ENCODE measurements around the gene ZMYND8. TPM values are rescaled to one million over a fixed set of nuclear protein-coding genes. Genes with fewer than 3 reads are reported as not detected.

Gene ZMYND8
- polyA plus RNA-seq, 1 donor, result 15.2 TPM

DNA sequence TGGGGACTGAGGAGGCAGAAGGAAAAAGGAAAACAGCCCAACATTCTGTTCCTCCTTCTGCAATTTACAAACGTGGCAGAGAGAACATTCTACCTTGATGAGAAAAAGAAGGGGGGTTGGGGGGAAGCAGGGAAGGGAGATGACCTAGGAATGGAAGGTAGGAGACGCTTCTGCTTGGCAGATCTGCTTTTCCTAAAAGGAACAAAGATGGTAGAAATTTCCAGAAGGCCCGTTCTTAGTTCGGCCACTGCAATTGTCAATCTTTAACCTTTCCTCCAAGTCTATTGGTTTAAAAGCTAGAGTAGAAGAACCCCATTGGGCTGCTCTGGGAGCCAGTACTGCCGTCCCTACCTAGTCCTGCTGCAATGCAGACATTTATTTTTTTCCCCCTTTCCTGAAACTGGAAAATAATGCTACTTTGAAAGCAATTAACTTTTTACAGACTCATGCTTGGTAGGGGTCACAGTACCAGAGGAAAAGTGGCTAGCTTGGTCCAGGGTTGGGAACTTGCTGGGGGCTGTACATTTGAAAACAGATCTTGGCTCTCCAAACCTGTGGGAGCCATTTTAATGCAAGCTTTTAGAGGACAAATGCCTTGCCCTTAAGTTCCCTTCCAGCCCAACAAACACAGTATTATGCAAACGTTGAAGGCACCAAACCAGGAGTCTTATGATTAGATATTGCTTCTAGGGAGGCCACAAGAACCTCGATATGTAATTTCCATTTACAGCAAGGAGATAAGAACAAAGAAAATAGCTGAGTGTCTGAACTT is 2.6 kb downstream of the ZMYND8 start:
- DNase-seq (ENCODE audit: low read depth), result no peak

DNA sequence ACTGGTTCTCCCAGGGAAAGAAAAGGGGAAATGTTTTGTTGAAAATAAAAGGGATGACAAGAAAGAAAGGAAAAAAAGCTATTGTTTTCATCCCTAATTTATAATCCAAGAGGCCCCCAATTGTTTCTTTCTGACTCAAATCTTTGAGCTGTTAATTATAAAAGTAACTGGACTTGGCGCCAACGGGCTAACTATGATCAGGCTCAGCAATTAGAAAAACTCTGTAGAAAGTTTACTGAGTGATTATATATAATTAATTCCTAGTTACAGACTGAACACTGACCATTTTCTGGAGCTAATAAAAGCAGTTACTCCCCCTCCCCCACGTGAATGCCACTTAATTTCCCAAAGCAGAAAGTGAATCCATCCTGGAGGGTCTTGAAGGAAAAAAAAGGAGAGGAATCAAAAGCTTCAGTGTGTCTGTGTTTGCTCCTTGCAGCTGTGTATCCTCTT is 3.2 kb downstream of the ZMYND8 start:
- no peak for DNase-seq (ENCODE audit: low read depth)

DNA sequence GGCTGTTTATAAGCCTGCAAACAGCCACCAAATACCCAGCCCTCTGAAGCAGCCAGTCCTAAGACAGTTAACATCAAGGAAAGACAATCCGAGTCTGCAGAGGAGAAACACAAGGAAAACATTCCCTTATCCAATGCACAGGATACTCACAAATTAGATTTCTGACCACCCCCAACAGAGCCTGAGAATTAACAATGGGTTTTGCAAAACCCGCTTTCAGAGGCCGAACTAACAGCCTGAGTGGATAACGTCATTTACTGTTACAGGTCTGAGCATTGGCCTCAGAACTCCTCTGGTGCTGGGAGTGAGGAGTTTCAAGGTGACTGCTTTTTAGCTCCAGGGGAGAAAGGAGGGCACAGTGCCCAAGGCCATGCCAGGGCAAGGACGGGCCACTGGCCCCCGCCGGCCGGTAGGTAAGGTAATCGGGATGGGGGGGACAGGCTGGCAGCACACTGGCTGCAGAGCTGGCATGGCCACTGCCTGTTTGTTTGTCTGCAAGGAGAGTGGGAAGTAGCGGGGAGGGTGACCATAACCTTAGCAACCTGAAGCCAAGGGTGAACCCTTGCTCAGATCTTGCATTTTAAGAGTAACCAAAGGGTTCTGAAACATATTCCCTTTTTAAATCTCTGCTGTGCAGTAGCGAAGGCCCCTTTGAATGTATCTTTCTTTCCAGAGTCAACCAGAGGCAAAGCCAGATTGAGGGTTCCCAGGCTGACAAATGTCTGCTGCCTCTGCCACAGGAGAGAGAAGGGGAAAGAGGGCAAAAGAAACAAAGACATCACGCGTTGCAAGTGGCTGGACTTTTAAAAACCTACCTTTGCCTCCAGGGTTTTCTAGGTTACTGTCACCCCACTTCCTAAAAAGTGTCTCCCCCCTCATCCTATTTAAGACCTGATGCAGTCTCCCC is 3.9 kb downstream of the ZMYND8 start:
- DNase-seq (ENCODE audit: low read depth), result no peak

DNA sequence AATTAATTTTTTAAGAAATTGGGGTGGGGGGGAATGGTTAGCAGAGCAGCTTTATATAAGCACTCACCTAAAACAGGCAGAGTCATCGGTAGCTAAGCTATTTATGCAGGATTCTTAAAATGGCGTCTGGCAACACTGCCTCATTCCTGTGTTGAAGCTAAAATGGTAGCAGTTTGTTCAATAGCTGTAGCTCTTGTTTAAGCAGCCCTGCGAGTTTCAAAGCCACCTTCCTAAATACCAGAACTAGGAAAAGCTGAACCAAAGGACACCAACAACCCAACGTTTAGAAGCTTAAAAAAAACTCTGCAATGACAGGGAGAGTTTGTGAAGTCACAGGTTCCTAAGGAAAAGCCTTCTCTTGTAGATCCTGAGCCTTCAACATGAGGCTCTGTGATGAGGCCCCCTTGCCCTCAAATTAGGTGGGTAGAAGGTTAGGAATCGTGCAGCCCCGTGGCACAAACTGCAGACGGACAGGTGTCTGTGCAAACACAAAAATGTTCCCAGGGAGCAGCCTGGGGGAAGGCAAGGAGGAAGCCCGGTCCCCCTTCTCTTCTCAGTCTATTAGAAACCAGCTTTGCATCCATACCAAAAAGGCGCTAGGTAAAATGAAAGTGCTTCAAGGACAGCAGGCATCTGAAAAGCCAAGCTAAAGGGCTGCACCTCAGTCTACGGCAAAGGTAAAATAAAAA is 4.7 kb downstream of the ZMYND8 start:
- no peak for DNase-seq (ENCODE audit: low read depth)

GRCh38 chr20:47350691-47351545 is 5.6 kb downstream of the ZMYND8 start:
- DNase-seq (ENCODE audit: low read depth), result no peak

GRCh38 chr20:47350181-47350550 is 6.3 kb downstream of the ZMYND8 start:
- DNase-seq (ENCODE audit: low read depth), result no peak

DNA sequence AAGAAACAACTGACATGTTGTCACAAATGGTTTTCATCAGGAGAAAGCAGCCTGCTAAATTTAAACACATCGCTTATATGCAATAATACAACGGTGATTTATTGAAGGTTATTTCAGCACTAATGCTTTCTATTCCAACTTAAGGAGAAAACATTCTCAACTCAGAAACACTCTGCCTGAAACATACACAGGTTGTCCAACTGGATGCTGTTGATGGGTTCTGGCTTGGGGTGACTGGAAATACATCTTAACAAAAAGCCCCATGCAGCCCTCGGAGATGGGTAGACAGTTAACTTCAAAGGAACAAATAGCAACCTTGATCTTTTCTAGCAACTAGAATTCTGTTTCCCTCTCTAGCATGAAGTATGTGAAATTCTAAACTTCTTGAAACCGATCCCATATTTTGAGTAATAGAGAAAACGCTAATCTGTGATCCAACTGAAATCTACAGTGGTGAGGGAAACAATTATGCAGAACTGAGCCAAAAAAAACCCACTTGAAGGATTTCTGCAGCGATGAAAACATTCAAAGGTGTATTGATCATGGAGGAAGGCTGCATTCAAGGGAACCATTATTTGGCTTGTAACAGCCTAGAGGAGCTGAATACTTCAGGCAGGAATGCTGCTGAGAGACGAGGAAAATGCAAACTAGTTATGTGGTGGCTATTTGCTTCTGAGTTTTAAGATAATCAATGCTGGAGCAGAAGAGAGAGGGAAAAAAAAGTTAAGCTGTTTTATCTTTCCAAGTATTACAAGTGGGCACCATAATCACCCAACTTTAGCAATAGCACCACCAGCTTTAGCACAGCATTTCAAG is 6.9 kb downstream of the ZMYND8 start:
- no peak for DNase-seq (ENCODE audit: low read depth)

DNA sequence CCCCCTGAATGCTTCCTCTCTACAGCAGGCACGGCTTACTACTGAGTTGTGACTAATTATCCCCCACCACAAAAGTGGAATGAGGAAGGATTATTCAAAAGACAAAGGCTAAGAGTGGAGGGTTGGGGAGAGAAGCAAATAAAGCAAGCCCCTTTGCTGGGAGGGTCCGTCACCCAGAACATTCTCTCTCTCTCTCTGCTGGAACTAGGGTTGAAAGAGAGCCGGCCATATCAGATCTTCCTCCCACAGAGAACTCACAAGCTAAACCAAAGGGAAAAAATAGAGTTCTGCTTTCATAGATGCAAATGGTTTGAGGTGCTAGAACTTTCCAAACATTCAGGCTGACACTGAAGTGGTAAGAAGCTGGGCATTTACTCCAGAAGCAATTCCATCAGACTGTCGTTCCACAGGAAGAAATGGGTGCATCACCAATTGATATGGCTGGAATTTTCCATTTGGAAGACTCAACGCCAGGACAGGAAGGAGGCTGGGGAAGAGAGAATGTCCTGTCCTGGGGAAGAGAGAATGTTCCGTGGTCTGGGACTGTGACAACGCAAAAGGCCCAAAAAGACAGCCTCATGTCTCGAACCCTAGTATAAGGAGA is 7.9 kb downstream of the ZMYND8 start:
- no peak for DNase-seq (ENCODE audit: low read depth)

- DNase-seq (ENCODE audit: low read depth), result no peak
Observed at GRCh38 chr20:47347661-47348435, 8.7 kb downstream of the ZMYND8 start.

DNA sequence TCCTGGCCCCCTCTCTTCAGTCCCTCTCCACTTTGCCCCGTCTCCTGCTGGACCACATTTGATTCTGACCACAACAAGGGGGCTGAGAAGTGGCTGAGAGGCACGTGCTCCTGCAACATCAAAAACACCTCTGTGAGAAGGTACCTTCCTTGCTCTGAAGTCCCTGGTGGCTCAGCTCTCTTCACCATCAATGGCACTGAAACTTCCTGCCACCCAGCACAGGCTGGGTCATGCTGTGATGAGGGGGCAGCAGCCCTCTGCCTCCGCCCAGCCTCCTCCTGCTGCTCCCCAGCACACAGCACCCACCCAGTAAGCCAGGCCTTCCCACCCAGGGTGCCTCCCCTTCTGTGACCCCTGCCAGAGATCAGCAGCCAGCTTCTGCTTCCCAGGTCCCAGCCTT is 10.3 kb downstream of the ZMYND8 start:
- DNase-seq (ENCODE audit: low read depth), result no peak

DNA sequence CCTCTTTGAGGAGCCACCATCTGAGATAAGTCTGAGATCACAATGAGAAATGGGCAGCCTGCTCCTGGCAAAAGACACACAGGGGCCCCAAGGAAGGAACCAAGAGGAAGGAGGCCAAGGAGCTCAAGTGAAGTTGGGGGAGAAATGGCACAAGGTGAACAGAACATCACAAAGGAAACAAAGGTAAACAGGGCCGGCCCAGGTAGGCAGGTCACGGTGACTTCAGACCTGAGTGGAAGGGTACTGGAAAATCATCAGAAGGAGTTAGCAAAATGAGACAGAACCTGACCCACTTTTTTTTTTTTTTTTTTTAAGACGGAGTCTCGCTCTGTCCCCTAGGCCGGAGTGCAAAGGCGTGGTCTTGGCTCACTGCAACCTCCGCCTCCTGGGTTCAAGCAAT is 11.3 kb downstream of the ZMYND8 start:
- DNase-seq (ENCODE audit: low read depth), result no peak

- DNase-seq (ENCODE audit: low read depth), result no peak
Observed at GRCh38 chr20:47343007-47343472, 13.5 kb downstream of the ZMYND8 start.

GRCh38 chr20:47338131-47338628 is 18.3 kb downstream of the ZMYND8 start:
- DNase-seq (ENCODE audit: low read depth), result no peak

DNA sequence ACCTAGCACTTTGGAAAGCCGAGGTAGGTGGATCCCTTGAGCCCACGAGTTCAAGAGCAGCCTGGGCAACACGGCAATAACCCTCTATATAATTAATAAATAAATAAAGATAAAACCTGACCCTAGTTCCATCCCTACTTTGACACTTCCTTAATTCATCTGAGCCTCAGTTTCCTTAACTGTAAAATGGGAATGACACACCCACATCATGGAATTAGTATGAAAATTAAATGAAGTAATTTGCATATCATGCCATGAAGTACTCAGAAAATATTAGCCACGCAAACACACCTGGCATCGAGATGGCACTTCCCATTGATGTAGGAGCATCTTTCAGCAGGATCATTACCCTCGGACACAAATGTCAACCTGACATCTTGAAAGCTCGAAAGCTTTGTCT is 19.1 kb downstream of the ZMYND8 start:
- no peak for DNase-seq (ENCODE audit: low read depth)

- no peak for DNase-seq (ENCODE audit: low read depth)
Observed at GRCh38 chr20:47336129-47336754, 20.3 kb downstream of the ZMYND8 start.

DNA sequence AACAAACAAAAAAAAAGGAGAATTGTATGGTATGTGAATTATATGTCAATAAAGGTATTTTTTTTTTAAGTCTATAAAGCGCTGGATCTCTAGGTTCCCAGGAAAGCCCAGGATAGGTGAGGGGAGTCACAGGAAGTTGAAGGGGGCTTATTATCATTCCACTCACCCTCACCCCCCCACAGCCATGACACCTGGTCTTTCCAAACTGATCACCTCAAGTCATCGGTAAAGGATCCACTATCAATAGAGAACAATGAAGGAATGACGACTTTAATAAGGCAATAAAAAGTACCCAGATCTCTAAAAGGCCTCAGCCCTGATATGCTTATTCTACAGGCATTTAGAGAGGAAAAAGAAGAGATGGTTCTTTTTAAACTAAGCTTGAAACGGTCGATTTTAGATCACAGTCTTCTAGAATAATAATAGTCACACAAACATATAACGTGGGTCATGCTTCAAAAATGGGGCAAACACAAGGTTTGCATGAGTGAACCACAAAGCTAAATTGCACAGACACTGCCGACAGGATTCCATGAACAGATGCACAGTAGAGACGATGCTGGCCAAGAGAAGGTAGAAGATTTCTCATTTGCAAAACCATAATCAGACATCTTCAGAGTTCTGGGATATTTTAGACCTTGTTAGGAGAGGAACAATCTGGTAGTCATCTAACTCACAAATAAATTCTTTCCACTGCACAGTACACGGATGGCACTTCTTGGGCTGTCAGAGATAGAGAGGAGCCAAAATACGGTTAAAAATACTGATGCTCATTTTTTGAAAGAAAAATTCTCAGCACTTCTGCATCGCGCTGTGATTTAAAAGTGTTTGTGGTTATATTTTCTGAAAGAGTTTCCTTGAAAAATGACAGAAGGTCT is 21.0 kb downstream of the ZMYND8 start:
- DNase-seq (ENCODE audit: low read depth), result no peak

GRCh38 chr20:47334022-47334551 is 22.4 kb downstream of the ZMYND8 start:
- no peak for DNase-seq (ENCODE audit: low read depth)

All from forelimb muscle (tissue), 1 donor.